NCI-H526 (cell line): ENCODE data around the gene LDLRAD3.
"Not testable (repeated sequence)": the region's sequence is repeated elsewhere in the genome, so short reads cannot be mapped to it uniquely, and the experiment has no call there.

Experiments used
- DNase-seq, 2 experiments: peaks; one replicate each; lab custom pipeline; 2025; lab: John Stamatoyannopoulos, UW

LDLRAD3 gene, protein sequence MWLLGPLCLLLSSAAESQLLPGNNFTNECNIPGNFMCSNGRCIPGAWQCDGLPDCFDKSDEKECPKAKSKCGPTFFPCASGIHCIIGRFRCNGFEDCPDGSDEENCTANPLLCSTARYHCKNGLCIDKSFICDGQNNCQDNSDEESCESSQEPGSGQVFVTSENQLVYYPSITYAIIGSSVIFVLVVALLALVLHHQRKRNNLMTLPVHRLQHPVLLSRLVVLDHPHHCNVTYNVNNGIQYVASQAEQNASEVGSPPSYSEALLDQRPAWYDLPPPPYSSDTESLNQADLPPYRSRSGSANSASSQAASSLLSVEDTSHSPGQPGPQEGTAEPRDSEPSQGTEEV

DNA sequence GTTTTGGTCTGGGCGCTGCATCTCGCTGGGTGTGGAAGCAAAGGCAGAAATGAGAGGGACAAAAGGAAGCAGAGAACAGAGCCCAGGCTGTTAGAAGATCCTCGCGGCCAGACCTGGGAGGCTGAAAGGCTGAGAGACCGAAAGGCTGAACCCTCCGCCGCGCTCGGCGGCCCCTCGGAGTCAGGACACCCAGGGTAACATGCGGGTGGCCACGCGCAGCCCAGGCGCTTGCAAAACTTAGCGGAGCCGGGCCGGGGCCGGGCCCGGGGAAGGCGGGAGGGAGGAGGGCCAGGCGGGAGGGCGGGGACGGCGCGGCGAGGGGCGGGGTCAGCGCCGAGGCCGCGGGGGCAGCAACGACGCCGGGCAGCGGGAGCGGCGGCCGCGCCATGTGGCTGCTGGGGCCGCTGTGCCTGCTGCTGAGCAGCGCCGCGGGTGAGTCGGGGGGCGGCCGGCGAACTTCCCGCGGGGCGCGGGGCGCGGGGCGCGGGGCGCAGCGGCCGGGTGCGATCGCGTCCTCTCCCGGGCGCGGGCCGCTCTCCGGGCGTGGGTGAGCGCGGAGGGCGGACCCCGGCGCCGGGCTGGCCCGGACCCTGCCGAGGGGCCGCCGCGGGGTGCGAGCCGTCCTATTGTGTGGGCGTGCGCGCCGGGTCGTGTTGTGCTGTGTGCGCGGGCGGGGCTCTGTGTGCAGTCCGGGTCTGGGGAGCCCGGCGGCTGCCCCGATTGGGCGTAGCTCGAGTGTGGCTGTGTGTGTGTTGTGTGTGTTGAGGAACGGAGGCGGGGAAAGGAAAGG lies at the start of gene LDLRAD3:
LDLRAD3 (plus strand) TSS at position 350 of the 790 bp plus-strand sequence; CDS start at position 387, 37 bp downstream.
- DNase-seq = peak; percentile 81 to 93

DNA sequence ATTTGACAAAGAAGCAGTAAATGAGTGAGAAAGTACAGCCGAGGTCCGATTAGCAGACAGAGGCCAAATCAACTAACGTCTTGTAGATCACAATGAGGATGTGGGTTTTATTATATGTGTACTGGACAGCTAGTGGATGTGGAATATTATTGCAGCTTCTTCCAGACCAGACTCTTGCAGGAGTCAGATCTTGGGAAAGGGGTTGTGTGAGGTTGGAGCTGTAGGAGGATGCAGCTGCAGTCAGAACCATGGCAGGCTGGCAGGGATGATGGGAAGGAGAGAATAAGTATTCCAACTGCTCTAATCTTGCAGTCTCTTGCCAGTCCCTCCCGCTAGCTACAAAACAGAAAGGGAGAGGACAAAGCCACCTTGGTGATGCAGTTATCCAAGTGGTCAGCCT lies 46.8 kb upstream of the LDLRAD3 start:
- DNase-seq = no peak

DNA sequence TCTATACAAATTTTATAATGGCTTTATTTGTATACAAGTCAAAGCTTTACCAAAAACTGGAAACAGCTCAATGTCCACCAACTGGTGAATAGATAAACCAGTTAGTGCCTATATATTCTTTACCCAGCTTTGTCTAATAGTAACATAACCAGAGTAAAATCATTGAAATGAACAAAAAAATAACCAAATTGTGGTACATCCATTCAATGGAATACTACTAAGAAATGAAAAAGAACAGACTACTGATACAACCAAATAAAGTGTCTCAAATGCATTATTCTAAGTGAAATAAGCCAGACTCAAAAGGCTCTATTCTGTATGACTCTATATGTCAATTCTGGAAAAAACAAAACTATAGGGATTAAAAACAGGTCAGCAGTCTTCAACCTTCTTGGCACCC lies 40.9 kb upstream of the LDLRAD3 start:
- DNase-seq = no peak

DNA sequence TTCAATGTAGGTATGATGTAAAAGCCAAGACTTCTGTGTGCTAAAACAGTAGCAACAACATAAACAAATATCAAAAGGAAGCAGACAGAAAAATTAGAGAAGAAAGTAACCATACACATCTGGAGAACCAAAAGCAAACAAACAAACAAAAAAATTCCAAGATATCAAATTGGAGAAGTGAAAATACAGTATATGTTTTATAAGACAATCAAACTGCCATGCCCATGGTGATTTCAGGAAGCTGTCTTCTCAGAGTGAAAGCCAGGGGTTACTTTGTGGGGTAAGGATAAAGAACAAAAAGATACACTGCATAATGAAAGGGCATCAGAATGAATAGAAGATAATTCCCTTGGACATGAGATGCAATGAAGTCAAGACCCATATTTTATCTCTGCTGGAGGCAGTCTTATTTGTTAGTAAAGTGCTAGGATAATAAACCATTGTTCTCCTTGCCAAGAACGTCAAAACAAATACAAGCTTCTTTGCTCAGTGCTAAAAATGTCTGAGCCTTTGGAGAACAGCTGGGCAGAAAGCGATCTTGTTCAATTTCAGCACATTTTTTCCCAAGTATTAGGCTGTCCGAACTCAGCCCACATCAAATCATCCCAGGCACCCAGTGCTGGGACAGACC lies 38.1 kb upstream of the LDLRAD3 start:
- DNase-seq = no peak

DNA sequence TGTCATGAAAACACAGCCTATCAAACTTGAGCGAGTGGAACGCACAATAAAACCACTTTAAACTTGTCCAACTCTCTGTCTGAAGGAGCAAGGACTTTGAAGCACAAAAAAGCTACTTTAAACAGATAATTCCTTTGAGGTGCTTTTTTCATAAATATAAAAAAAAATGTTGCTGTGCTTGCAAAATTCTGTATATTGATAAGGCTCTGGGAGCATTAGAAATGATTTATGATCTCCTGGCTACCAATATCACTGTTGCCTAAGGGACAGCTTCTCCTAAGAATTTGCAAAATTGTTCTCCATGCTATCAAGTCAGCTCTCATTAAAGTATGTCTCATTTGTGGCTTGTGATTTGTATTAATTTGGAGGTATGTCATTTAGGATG lies 37.6 kb upstream of the LDLRAD3 start:
- no peak for DNase-seq

DNA sequence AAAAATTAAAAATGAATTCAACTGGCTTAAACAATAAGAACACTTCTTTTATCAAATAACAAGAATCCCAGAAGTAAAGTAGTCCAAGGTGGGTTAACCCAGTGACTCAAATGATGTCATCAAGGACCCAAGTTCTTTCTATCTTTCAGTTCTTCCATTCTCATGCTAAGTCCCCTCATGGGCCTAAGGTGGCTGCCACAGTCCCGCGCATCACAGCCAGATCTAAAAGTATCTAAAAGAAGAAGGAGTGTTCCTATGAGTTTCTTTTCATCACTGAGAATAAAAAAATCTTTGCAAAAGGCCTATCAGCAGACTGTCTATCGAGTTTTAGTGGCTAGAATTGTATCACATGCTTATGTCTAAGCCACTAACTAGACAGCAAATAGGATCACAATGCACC lies 37.2 kb upstream of the LDLRAD3 start:
- no peak for DNase-seq

DNA sequence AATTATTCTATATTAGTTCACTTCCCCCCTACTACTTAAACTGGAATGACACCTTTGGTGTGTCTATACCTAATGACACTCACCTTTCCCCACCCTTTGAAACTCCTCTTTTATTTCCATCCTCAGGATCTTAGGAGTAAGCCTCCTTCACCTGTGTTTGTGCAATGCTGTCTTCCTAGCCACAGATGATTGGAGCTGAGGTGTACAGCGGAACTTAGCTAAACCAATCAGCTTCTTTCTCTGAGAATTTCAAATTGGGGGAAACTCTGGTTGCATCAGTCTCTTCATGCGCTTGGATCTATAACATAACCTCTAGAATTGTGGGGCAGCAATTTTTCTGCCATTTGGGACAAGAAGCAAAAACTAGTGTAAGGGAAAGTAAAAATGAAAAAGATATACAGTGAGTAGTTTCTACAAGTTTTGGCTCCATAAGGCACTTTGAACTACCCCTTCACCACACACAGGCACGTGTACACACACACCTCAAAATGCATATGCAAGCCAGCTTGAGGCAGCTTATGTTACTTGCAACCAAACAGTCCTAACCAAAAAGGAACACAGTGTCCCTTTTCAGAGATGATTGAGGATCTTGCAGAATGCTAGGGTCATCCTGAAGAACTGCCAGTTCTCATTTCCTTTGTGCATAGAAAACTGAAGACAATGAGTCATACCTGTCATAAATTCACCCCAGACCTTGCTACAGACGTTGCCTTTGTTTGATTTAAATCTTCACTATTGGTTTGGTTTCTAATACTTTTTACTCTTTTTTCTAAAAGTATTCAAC lies 36.0 kb upstream of the LDLRAD3 start:
- no peak for DNase-seq

DNA sequence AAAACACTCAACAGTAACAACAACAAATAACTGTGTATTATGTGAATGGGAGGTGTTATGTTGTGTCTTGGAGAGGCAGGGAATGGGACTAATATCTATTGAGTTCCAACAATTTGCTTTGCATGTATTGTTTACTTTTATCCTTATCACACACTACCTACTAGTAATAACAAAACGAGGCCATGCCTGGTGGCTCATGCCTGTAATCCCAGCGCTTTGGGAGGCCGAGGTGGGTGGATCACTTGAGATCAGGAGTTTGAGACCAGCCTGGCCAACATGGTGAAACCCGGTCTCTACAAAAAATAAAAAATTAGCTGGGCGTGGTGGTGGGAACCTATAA lies 35.5 kb upstream of the LDLRAD3 start:
- peak in 1 of 2 experiments; percentile 8 for DNase-seq

DNA sequence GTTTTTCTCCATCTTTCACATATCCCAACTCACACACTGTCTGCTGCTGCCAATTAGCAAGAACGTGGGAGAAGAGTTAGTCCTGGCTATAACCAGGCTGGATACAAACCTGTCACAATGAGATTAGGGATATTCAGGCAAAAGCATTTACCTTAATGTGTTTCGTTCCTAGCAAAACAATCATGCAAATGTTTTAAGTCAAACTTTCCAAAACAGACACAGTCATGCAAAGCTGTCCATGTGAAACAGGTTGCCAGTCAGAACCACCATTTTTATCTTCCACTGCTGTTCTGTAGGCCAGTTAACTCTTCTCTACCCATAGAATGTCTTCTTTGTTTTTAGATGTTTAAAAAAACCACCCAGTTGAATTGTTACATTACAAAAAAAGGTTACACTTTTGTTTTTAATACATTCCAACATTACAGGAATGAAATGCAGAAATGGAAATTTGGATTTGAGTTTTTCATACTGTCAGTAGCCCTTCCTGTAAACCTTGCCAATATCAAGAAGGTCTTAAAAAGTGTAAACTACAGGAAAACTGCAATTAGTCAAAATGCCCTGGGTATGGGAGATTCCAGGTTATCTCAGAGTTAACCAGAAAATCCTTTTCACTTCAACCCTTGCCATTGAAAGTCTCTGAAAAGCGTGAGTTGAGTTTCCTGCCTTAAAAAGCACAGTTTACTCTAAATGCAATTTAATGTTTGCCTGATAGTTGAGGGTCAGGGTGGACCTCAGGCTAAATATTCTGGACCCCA lies 34.2 kb upstream of the LDLRAD3 start:
- DNase-seq = peak; percentile 75 to 79

DNA sequence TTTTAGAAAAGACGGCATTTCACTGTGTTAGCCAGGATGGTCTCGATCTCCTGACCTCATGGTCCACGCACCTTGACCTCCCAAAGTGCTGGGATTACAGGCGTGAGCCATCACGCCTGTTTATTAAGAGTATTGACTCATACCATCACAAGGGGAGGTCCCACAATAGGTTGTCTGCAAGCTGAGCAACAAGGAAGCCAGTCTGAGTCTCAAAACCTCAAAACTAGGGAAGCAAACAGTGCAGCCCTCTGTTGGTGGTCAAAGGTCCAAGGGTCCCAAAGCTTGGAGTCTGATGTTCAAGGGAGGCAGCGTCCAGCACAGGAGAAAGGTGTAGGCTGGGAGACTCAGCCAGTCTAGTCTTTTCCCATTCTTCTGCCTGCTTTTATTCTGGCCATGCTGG lies 32.8 kb upstream of the LDLRAD3 start:
- no peak for DNase-seq

DNA sequence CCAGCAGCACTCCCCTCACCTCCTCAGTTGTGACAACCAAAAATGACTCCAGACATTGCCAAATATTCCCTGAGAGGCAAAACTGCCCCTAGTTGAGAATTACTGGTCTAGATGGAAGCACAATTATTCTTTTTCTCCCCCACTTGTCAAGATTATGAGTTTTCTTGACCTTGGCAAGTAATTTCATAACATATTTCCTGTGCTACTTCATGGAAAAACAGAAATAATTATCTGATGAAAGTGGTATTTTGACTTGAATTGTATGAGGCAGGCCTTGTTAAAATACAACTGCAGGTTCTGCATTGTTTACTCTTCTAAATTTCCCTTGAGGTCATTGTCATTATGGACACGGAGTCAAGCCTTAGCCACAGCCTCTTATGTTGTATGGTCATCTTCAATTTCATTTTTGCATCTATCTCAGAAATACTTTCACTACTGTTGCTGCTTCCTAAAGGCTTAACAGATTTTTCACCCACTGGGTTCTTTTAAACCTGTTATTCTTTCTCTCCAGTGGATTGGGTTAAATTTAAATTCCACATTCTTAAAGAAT lies 32.2 kb upstream of the LDLRAD3 start:
- DNase-seq = no peak

DNA sequence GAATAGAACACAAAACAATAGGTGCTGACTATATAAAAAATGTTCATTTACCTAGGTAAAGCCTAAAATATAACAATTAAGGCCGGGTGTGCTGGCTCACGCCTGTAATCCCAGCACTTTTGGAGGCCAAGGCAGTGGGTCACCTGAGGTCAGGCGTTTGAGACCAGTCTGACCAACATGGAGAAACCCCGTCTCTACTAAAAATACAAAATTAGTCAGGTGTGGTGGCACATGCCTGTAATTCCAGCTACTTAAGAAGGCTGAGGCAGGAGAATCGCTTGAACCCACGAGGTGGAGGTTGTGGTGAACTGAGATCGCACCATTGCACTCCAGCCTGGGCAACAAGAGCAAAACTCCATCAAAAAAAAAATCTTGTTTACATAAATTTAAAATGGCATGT lies 31.4 kb upstream of the LDLRAD3 start:
- not testable (repeated sequence) for DNase-seq

DNA sequence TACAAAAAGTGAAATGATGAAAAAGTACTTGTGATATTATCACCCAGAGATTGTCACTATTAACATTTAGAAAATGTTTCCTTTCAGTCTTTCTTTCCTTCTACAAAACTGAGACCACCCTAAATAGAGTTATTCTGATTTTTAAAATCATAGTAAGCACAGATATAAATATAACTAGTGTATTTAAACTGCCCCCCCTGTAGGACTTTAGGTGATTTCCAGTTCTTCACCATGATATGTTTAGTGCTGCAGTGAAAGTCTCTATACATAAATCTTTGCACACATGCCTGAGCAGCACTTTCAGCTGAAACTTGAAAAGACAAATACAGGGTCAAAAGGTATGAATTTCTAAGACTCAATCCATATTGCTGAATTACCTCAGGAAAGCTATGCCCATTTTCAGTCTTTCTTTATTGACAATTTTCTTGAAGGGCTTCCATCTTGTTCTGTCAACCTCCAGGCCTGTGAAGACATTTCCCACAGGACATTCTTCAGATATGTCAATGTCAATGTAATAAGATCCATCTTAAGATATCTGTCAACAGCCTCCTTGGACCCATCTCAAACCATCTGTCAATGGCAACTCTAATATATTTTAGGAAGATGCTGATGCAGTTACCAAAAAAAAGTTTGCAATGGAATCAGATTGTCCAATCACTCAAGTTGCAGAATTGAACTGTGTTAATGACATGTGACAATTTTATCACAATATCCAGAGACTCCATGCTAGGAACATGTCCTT lies 30.8 kb upstream of the LDLRAD3 start:
- no peak for DNase-seq

DNA sequence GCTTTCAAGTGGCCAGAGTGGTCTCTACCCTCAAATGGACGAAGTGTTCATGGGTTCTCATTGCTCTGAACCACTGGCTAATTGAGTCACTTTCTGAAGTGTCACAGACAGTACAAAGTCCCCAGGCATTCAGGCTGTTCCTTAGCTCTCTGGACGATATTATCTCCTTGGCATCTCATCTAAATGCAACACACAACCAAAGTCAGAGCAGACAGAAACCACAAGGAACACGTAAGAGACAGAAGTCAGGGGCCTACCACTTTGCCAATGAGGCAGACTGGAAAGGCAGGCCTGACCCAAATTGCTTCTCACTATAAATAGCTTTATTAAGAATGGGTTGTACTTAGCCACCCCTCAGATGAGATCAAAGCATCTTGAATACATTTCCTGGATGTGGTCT lies 29.0 kb upstream of the LDLRAD3 start:
- no peak for DNase-seq

DNA sequence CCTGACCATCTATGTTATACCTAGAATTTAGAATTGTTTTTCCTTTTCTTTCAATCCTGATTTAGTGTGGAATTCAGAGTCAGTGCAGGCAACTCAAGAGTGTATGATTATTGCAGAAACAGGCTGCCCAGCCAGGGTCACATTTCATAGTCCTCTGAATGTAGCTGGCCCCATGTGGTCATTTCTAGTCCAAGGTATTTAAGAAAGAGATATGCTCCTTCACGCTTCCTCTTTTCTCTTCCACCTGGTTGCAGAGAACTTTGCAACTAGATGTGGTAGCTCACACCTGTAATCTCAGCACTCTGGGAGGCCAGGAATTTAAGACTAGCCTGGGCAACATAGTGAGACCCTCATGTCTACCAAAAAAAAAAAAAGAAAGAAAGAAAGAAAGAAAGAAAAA lies 27.6 kb upstream of the LDLRAD3 start:
- no peak for DNase-seq

DNA sequence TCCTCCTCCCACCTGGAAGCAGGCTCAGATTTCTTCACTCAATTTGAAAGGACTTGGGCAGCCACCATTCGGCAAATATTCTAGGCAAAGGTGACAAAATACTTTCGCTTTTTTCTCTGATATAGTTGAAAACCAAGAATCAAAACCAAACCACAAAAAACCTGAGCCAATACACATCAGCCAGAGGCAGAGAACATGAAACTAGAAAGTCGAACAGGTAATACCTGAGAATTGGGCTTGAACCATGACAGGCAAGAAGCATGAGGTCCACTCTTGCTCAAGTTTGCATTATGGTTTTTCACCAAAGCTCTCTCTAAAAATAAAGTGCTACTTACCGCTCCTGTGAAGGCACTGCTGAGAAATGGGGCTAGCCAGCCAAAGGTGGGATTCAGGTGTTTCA lies 26.2 kb upstream of the LDLRAD3 start:
- DNase-seq = no peak

DNA sequence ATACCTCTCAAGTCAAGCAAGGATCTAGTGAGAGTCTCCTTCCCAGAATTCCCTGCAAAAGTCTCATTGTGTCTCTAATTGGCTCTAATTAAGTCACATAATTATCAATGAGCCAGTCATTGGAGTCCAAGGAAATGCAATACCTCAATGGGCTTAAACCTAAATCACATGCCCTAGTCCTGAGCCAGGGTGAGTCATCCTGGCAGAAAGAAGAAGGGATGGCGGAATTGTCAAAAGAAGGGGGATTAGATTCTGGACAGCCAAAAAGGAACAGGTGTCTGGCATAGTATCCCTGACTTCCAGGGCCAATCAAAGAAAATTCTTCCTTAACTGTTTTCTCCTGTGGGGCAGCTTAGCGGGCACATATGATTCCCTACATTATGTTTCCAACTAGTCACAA lies 25.1 kb upstream of the LDLRAD3 start:
- no peak for DNase-seq

DNA sequence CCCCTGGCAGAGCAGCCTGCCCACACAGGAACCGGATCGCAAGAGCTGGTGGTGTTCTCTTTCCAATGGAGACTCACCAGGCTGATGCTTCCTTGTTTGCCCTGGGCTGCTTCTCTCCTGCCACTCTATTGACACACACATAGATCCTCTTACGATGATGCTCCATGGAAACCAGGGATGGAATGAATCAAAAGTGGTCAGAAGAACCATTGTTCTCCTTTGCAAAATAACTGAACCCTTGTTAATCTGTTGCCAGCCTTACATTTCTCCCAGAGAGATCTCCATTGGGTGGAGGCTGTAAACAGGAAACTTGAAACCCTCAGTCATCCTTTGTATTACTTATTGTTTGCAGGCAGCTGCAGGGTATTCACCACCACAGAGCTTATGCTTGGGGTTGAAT lies 24.6 kb upstream of the LDLRAD3 start:
- DNase-seq = peak; percentile 69 to 81

DNA sequence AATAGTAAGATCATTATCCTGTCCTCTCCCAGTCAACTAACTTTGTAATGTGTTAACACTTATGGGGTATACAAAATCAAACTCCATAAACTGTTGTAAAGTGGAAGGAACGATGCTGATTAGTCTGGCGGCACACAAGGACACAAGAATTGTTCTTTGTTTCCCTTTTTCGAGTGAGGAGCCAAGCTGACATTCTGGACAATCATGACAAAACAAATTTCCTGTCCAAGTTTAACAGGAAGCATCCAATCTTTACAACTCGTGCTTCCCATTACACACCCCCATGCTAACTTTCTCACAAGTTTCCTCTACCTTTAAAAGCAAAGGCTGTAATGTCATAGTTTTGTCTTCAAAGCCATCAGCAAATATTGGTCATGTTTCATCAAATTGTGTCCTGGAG lies 20.4 kb upstream of the LDLRAD3 start:
- no peak for DNase-seq

DNA sequence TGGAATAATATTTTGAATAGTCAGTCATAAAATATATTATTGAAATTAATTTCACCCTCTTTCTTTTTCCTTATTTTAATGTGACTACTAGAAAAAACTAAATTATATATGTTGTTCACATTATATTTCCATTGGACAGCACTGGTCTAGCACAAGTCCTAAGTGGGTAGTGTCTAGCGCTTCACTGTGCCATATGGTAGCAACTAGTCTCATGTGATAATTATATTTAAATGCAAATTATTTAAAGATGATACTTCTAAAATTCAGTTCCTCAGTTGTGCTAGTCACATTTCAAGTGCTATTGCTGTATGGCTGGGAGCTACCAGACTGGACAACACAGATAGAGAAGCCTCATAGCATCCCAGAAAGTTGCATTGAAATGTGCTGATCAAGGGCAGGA lies 19.1 kb upstream of the LDLRAD3 start:
- no peak for DNase-seq

DNA sequence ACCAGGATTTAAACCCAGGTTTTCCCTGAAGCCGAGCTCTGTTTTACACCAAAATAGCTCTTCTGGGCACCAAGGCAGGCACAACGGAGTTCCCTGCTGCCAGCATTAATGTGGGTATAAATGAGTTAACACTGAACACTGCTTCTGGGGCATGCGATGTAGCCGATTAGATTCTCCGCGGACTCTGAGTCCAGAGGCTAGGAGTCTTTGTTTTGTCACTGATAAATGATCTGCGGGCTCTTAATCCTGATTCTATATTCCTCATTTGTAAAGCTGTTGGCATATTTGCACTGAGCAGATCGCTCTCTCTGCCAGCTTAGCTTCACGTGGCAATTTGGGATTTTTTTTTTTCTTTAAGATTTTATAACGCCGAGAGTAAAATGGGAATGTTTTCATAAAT lies 16.8 kb upstream of the LDLRAD3 start:
- DNase-seq = no peak
